WERI-Rb-1 (cell line): Measurements from ENCODE around the gene MITF.

Experiments used
- DNase-seq: peaks from one replicate; pipeline ENCODE4 v3.0.0-alpha.2; 2020
- H3K27ac ChIP-seq: fragments of 250-450 bp; sonication (Bioruptor Pico); 2 replicates; pipeline ENCODE4 v1.5.1; 2020; ENCODE audit warnings: mild to moderate bottlenecking, moderate library complexity
- H3K27me3 ChIP-seq: fragments of 250-450 bp; sonication (Bioruptor Pico); 2 replicates; pipeline ENCODE4 v1.5.1; 2021; ENCODE audit warnings: mild to moderate bottlenecking, low read depth, moderate library complexity; ENCODE audit not compliant: insufficient read depth, severe bottlenecking
- H3K36me3 ChIP-seq: fragments of 250-450 bp; sonication (Bioruptor Pico); 2 replicates; pipeline ENCODE4 v1.5.1; 2020; ENCODE audit warnings: mild to moderate bottlenecking, moderate library complexity
- H3K4me3 ChIP-seq: 2 replicates; pipeline ENCODE4 v1.5.1; 2011; ENCODE audit warnings: low read depth, mild to moderate bottlenecking, control low read depth, low read length
- H3K9me3 ChIP-seq: fragments of 250-450 bp; sonication (Bioruptor Pico); 2 replicates; pipeline ENCODE4 v1.5.1; 2021; ENCODE audit warnings: mild to moderate bottlenecking, moderate library complexity; ENCODE audit not compliant: severe bottlenecking
- CTCF ChIP-seq: IDR thresholded peaks from 2 replicates; pipeline ENCODE4 v1.5.1; 2011; ENCODE audit warnings: low read depth, mild to moderate bottlenecking, control low read depth, inconsistent platforms, low read length

Gene MITF

GRCh38 chr3:69803681-69804270 lies 64.5 kb downstream of the MITF start:
- no peak overlapping the region for H3K27ac ChIP-seq
- TF ChIP-seq CTCF, result no peak

DNA sequence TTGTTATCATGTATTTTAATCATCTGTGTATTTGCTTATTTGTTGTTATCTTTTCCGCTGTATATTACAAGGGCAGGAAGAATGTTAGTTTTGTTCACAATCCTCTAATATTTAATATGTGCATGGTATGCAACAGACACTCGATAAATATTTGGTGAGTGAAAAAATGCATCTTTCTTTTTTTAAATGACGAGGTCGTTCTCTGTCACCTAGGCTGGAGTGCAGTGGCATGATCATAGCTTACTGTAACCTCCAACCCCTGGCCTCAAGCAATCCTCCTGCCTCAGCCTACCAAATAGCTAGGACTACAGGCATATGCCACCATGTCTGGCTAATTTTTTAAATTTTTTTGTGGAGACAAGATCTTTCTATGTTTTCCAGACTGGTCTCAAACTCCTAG lies 66.2 kb downstream of the MITF start:
- Histone ChIP-seq H3K27me3 (no peaks in the 10 kb centered on the region), H3K4me3 (no peak overlapping the region), H3K36me3 (no peaks in the 10 kb centered on the region), H3K27ac (no peak overlapping the region), H3K9me3 (no peaks in the 10 kb centered on the region)
- TF ChIP-seq CTCF, result no peak
- DNase-seq, result no peak

More at GRCh38 chr3:69803681-69804270, 64.5 kb downstream of the MITF start:
- H3K4me3 ChIP-seq, result no peak overlapping the region
- no peak for DNase-seq
- no peaks in the 10 kb centered on the region for H3K27me3 ChIP-seq
- no peaks in the 10 kb centered on the region for H3K36me3 ChIP-seq
- H3K9me3 ChIP-seq, result no peaks in the 10 kb centered on the region

- H3K27me3 ChIP-seq, result no peaks in the 10 kb centered on the region
- TF ChIP-seq CTCF, result no peak
- no peak overlapping the region for H3K4me3 ChIP-seq
- no peaks in the 10 kb centered on the region for H3K9me3 ChIP-seq
- H3K27ac ChIP-seq, result no peak overlapping the region
- DNase-seq, result no peak
- H3K36me3 ChIP-seq, result no peaks in the 10 kb centered on the region
Observed at GRCh38 chr3:69806735-69807438, 67.6 kb downstream of the MITF start.

- H3K9me3 ChIP-seq, result no peaks in the 10 kb centered on the region
- no peak for DNase-seq
- H3K27me3 ChIP-seq, result no peaks in the 10 kb centered on the region
- no peak for TF ChIP-seq CTCF
- H3K27ac ChIP-seq, result no peak overlapping the region
- H3K4me3 ChIP-seq, result no peak overlapping the region
- H3K36me3 ChIP-seq, result no peaks in the 10 kb centered on the region
Observed at GRCh38 chr3:69807674-69808073, 68.4 kb downstream of the MITF start.

DNA sequence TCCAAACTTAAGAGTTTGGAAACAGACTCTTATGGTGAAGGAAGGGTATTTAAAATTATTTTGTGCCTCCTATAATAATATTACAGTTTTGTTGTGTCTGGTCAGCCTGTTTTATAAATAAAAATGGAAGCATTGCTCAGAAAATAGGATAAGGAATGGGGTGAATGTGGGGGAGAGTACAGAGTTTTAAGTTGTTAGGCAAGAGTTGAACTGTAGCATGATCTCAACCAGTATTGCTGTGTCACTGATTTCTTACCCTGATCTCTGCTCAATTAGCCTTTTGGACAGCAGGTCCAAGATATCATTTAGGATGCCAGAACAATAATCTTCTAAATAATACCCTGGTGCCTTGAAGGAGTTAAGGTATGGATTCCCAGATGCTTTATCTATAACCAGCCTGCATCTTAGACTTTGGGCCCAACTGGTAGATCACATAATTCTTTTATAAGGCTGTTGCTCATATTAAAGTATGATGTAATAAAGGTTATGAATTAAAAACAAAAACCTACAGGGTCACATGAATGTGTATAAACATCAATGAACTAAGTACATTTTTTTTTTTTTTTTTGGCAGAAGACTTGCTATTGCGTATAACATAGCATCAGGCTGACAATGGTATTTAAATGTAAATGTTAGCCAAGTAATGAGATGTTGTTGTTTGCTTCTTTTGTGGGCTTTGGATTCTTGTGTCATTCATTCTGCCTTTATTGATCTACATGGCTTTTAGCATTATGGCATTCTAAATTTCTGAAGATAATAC lies 70.0 kb downstream of the MITF start:
- TF ChIP-seq CTCF, result no peak
- DNase-seq, result no peak
- Histone ChIP-seq H3K4me3 (no peak overlapping the region), H3K36me3 (no peaks in the 10 kb centered on the region), H3K27me3 (no peaks in the 10 kb centered on the region), H3K27ac (no peak overlapping the region), H3K9me3 (no peaks in the 10 kb centered on the region)
